Keratinocyte (primary cell): ENCODE results near the gene ASIC5.
A peak's percentile ranks its signal among the peaks of the same experiment; 100 is the strongest.

Experiments
- EZH2 ChIP-seq: IDR thresholded peaks from one replicate; pipeline ENCODE4 v1.6.1; 2012; ENCODE audit warnings: inconsistent platforms, mild to moderate bottlenecking, low read length, moderate library complexity
- TF ChIP-seq, protein P1 (sequence below), 3 experiments: IDR thresholded peaks in 1 of 3; conservative IDR thresholded peaks in 1 of 3; optimal IDR thresholded peaks in 1 of 3; 2 replicates in 2 of 3; 3 replicates in 1 of 3; pipeline versions ENCODE3 to v1.5.1; 2011; ENCODE audit warnings: low read length in 3 of 3, mild to moderate bottlenecking in 3 of 3, moderate library complexity in 2 of 3, control low read depth in 1 of 3, inconsistent platforms in 1 of 3; ENCODE audit not compliant: insufficient read depth in 2 of 3; ENCODE audit errors: extremely low read depth in 1 of 3

- TF ChIP-seq, protein P1, sequence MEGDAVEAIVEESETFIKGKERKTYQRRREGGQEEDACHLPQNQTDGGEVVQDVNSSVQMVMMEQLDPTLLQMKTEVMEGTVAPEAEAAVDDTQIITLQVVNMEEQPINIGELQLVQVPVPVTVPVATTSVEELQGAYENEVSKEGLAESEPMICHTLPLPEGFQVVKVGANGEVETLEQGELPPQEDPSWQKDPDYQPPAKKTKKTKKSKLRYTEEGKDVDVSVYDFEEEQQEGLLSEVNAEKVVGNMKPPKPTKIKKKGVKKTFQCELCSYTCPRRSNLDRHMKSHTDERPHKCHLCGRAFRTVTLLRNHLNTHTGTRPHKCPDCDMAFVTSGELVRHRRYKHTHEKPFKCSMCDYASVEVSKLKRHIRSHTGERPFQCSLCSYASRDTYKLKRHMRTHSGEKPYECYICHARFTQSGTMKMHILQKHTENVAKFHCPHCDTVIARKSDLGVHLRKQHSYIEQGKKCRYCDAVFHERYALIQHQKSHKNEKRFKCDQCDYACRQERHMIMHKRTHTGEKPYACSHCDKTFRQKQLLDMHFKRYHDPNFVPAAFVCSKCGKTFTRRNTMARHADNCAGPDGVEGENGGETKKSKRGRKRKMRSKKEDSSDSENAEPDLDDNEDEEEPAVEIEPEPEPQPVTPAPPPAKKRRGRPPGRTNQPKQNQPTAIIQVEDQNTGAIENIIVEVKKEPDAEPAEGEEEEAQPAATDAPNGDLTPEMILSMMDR (optimal IDR thresholded peaks at IDR 0.05 in 1 of 3, IDR thresholded peaks at IDR 0.05 in 1 of 3, conservative IDR thresholded peaks at IDR 0.05 in 1 of 3; ENCODE audit: extremely low read depth in 1 of 3, insufficient read depth in 2 of 3, low read length in 3 of 3) = peak in 2 of 3 experiments; percentile 74 to 76
- no peak for TF ChIP-seq EZH2
Measured at GRCh38 chr4:155787113-155787710, 78.9 kb downstream of the ASIC5 start.
